Spleen (tissue), 11 donors: ENCODE measurements around the gene AKNA. TPM values are rescaled to one million over a fixed set of nuclear protein-coding genes. Genes with fewer than 3 reads are reported as not detected.

Experiments used
- DNase-seq: peaks from one replicate; pipeline ENCODE4 v3.0.0-alpha.2; 2020
- H3K27ac ChIP-seq, 8 donors: fragments of 200-600 bp; sonication (generic) in 7 of 8; 1 replicate in 4 of 8; 2 replicates in 4 of 8; pipeline versions ENCODE4 v1.5.0 to v1.8.0; 2016 to 2021; ENCODE audit warnings: inconsistent platforms in 4 of 8, mild to moderate bottlenecking in 4 of 8, moderate library complexity in 1 of 8
- H3K27me3 ChIP-seq, 7 donors: fragments of 200-600 bp; sonication (generic) in 6 of 7; replicated peaks in 1 of 7; 1 replicate in 4 of 7; 2 replicates in 3 of 7; pipeline versions ENCODE4 v1.5.0 to v1.8.0; 2016 to 2021; ENCODE audit warnings: inconsistent platforms in 3 of 7, mild to moderate bottlenecking in 1 of 7
- H3K36me3 ChIP-seq, 6 donors: fragments of 200-600 bp; sonication (generic) in 5 of 6; 1 replicate in 4 of 6; 2 replicates in 2 of 6; pipeline versions ENCODE4 v1.5.0 to v1.8.0; 2016 to 2021; ENCODE audit warnings: inconsistent platforms in 2 of 6
- H3K4me1 ChIP-seq, 6 donors: fragments of 200-600 bp; sonication (generic) in 5 of 6; 1 replicate in 3 of 6; 2 replicates in 3 of 6; pipeline versions ENCODE4 v1.5.0 to v1.8.0; 2016 to 2021; ENCODE audit warnings: inconsistent platforms in 3 of 6
- H3K4me3 ChIP-seq, 8 donors: fragments of 200-600 bp; sonication (generic) in 7 of 8; 1 replicate in 4 of 8; 2 replicates in 4 of 8; pipeline versions ENCODE4 v1.5.0 to v1.8.0; 2016 to 2021; ENCODE audit warnings: inconsistent platforms in 4 of 8, mild to moderate bottlenecking in 4 of 8, moderate library complexity in 2 of 8
- H3K9me3 ChIP-seq, 8 donors: fragments of 200-600 bp; sonication (generic) in 7 of 8; 1 replicate in 4 of 8; 2 replicates in 4 of 8; pipeline versions ENCODE4 v1.5.0 to v1.8.0; 2016 to 2021; ENCODE audit warnings: inconsistent platforms in 4 of 8
- CTCF ChIP-seq, 11 experiments: fragments of 200-600 bp in 7 of 11; fragments of 450-650 bp in 4 of 11; sonication (generic) in 4 of 11; IDR thresholded peaks in 8 of 11; conservative IDR thresholded peaks in 3 of 11; 1 replicate in 7 of 11; 2 replicates in 4 of 11; pipeline versions ENCODE4 v1.4.0 to v1.8.0; 2016 to 2021; ENCODE audit warnings: antibody characterized with exemption in 11 of 11, inconsistent platforms in 4 of 11, mild to moderate bottlenecking in 1 of 11
- POLR2A ChIP-seq, 3 donors: fragments of 450-650 bp; IDR thresholded peaks; one replicate each; pipeline ENCODE4 v1.5.1; 2017; ENCODE audit warnings: antibody characterized with exemption in 3 of 3, mild to moderate bottlenecking in 1 of 3
- POLR2AphosphoS5 ChIP-seq, 3 donors: sonication (generic); formaldehyde crosslinking; IDR thresholded peaks; one replicate each; pipeline ENCODE4 v1.5.1; 2017; ENCODE audit warnings: antibody characterized with exemption in 3 of 3
- whole genome bisulfite sequencing, 5 donors: extraction: QIAGEN DNeasy Blood & Tissue Kit in 3 of 5; methylation state at CpG; one replicate each; pipeline versions ENCODE4 v1.1.5 to v1.1.7; 2013 to 2018; 5-methylcytosine and 5-hydroxymethylcytosine counted together
- intact Hi-C: fragments of 100-400 bp; cut with DNase I; formaldehyde crosslinking; loops from one replicate; pipeline ENCODE4 v1.15.0; 2023; ENCODE audit warnings: low total_unique reads
- polyA plus RNA-seq, 3 donors: library from polyadenylated mRNA; stranded (reverse); fragments of 200-250 nt; gene quantifications; one replicate each; pipeline ENCODE4 v1.2.1, GENCODE V29; 2013
- total RNA-seq, 7 donors: library from RNA; depleted of rRNA in 3 of 7; stranded (reverse); fragments of >200 nt in 3 of 7; fragmentation: NEBNext Ultra II Directional in 4 of 7; extraction: Animal tissue kit (Norgen Biotek cat#: 25700) in 4 of 7; gene quantifications; one replicate each; pipeline versions ENCODE4 v1.1.0 to v1.2.1, GENCODE V29; 2016 to 2021
- donor health status: healthy with polysubstance abuse.
- donor health status: DM: no; HTN: no; CAD: no; lungs with moderate emphysema.
- donor health status: DM: no; HTN: no; CAD: no.
- donor health status: Bipolar disorder and iron deficiency.
- donor health status: healthy.
- donor health status: DM: no; HTN: no; CAD: no.
- donor health status: DM: yes; HTN: yes; CAD: no.

AKNA gene
- total and polyA plus RNA-seq, 10 donors = 92.9 to 324 (median 216) TPM

- H3K9me3 ChIP-seq = peaks cover 0 to 3% (median 0%) of the 10 kb centered on the region in 8 donors
- no peak overlapping the region for H3K4me3 ChIP-seq
- 91 to 95% (median 94%) methylated on average over 28 of the region's 28 CpGs for WGBS, 5 donors
- TF ChIP-seq POLR2A (IDR thresholded peaks at IDR 0.05) = no peak
- no peak for TF ChIP-seq POLR2AphosphoS5 (IDR thresholded peaks at IDR 0.05)
- TF ChIP-seq CTCF (IDR thresholded peaks at IDR 0.05 in 8 of 11, conservative IDR thresholded peaks at IDR 0.05 in 3 of 11) = no peak
- peak; percentile 50 for DNase-seq
- H3K27me3 ChIP-seq = no peaks in the 10 kb centered on the region
- no peak overlapping the region for H3K27ac ChIP-seq
- H3K4me1 ChIP-seq = peaks cover 0 to 13% (median 0%) of the 10 kb centered on the region in 6 donors
- intact Hi-C loops = no loop called here
- H3K36me3 ChIP-seq = no peaks in the 10 kb centered on the region
Measured at GRCh38 chr9:114311571-114312512, 75.9 kb downstream of the AKNA start.

DNA sequence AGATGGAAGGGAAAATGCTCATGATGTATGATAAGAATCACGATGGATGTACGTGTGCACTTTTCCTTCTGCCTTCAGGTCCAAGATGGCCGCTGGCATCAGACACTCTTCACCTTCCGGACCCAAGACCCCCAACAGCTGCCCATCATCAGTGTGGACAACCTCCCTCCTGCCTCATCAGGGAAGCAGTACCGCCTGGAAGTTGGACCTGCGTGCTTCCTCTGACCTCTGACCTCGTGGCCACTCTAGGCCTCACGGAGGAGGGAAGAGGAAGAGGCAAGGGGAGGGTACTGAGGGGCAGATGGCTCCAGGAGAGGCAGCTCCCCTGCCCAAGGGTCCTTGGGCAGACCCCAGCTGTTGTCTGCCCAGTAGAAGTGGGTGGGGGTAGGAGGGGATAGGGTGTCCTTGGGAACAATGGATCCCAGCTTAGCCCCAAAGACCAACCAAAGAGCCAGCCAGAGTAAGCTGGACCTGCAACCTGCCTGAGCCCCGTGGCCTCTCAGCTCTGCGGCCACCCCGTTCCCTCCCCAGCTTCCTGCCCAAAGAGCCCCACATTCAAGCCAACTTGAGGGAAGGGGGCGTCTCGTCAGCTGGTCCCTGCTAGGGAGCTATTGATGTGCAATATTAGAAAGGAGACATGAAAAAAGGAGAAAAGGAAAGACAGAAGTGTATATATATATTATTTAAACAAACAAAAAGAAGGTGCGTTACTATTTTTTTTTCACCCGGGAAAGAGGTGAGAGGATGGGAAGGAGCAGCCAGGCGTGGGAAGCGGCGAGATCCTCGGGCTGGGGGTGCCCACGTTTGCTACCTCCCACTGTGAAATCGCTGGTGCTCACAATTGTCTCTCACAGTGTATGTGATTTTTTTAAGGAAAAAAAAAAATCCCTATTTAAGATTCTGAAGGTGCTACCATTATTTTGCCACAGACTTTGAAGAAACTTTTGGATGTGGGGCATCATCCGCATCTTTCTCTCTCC lies 77.0 kb downstream of the AKNA start:
- peak; percentile 51 for DNase-seq
- no peak overlapping the region for H3K27ac ChIP-seq
- peaks cover 0 to 3% (median 0%) of the 10 kb centered on the region in 8 donors for H3K9me3 ChIP-seq
- H3K4me1 ChIP-seq = peaks cover 0 to 7% (median 2%) of the 10 kb centered on the region in 6 donors
- peaks cover 0 to 5% (median 0%) of the 10 kb centered on the region in 7 donors for H3K27me3 ChIP-seq
- no peaks in the 10 kb centered on the region for H3K36me3 ChIP-seq
- WGBS, 5 donors = 83 to 88% (median 85%) methylated on average over 22 of the region's 22 CpGs
- TF ChIP-seq POLR2AphosphoS5 (IDR thresholded peaks at IDR 0.05) = no peak
- no peak for TF ChIP-seq CTCF (IDR thresholded peaks at IDR 0.05 in 8 of 11, conservative IDR thresholded peaks at IDR 0.05 in 3 of 11)
- no peak for TF ChIP-seq POLR2A (IDR thresholded peaks at IDR 0.05)
- no peak overlapping the region for H3K4me3 ChIP-seq
- intact Hi-C loops = no loop called here

- peaks cover 3 to 13% (median 10%) of the 10 kb centered on the region in 6 donors for H3K4me1 ChIP-seq
- peak; percentile 52 for DNase-seq
- no peak overlapping the region for H3K27ac ChIP-seq
- no peaks in the 10 kb centered on the region for H3K9me3 ChIP-seq
- 89 to 94% (median 90%) methylated on average over 13 of the region's 13 CpGs for WGBS, 5 donors
- H3K36me3 ChIP-seq = no peaks in the 10 kb centered on the region
- H3K27me3 ChIP-seq = peaks cover 0 to 5% (median 0%) of the 10 kb centered on the region in 7 donors
- no peak overlapping the region for H3K4me3 ChIP-seq
- intact Hi-C loops = no loop called here
- TF ChIP-seq CTCF (IDR thresholded peaks at IDR 0.05 in 8 of 11, conservative IDR thresholded peaks at IDR 0.05 in 3 of 11) (no peak), POLR2A (IDR thresholded peaks at IDR 0.05) (no peak), POLR2AphosphoS5 (IDR thresholded peaks at IDR 0.05) (no peak)
Measured at GRCh38 chr9:114309096-114309495, 78.7 kb downstream of the AKNA start.
